Liver (tissue), 9 donors: Measurements from ENCODE around the gene KRT80. TPM values are rescaled to one million over a fixed set of nuclear protein-coding genes. Genes with fewer than 3 reads are reported as not detected.

Source experiments
- DNase-seq: peaks from one replicate; pipeline ENCODE4 v3.0.0-alpha.2; 2017; ENCODE audit warnings: low spot score
- H3K27ac ChIP-seq, 2 donors: one replicate each; pipeline ENCODE4 v1.7.0; 2013; ENCODE audit warnings: inconsistent platforms in 2 of 2, low read length in 2 of 2, control low read depth in 1 of 2, low read depth in 1 of 2, mild to moderate bottlenecking in 1 of 2
- H3K27me3 ChIP-seq, 4 donors: one replicate each; pipeline versions ENCODE4 v1.6.1 to v1.7.0; 2013; ENCODE audit warnings: low read length in 3 of 4, inconsistent platforms in 1 of 4, mild to moderate bottlenecking in 1 of 4, moderate library complexity in 1 of 4; ENCODE audit not compliant: control insufficient read depth in 4 of 4, insufficient read depth in 4 of 4
- H3K36me3 ChIP-seq, 4 donors: one replicate each; pipeline versions ENCODE4 v1.6.1 to v1.7.0; 2013; ENCODE audit warnings: low read length in 3 of 4, mild to moderate bottlenecking in 3 of 4, low read depth in 1 of 4, moderate library complexity in 1 of 4; ENCODE audit not compliant: control insufficient read depth in 4 of 4, insufficient read depth in 3 of 4
- H3K4me1 ChIP-seq, 4 donors: one replicate each; pipeline versions ENCODE4 v1.6.1 to v1.7.0; 2013; ENCODE audit warnings: low read length in 3 of 4, mild to moderate bottlenecking in 3 of 4, moderate library complexity in 1 of 4; ENCODE audit not compliant: control insufficient read depth in 4 of 4, insufficient read depth in 4 of 4
- H3K4me3 ChIP-seq, 3 donors: one replicate each; pipeline versions ENCODE4 v1.6.1 to v1.7.0; 2013; ENCODE audit warnings: low read length in 3 of 3, control low read depth in 1 of 3, low read depth in 1 of 3, mild to moderate bottlenecking in 1 of 3
- H3K9ac ChIP-seq, 2 donors: one replicate each; pipeline ENCODE4 v1.7.0; 2013; ENCODE audit warnings: low read length in 2 of 2, mild to moderate bottlenecking in 2 of 2, moderate library complexity in 2 of 2, control low read depth in 1 of 2, low read depth in 1 of 2
- H3K9me3 ChIP-seq, 4 donors: one replicate each; pipeline versions ENCODE4 v1.6.1 to v1.7.0; 2013; ENCODE audit warnings: low read length in 3 of 4; ENCODE audit not compliant: control insufficient read depth in 4 of 4
- EGR1 ChIP-seq, 2 donors: IDR thresholded peaks; 2 replicates each; pipeline ENCODE4 v1.6.1; 2016 to 2018; ENCODE audit warnings: antibody characterized with exemption in 2 of 2, low read depth in 2 of 2
- FOXA1 ChIP-seq: IDR thresholded peaks from 2 replicates; pipeline ENCODE4 v1.6.1; 2016; ENCODE audit warnings: antibody characterized with exemption
- FOXA2 ChIP-seq: IDR thresholded peaks from 2 replicates; pipeline ENCODE4 v1.6.1; 2016; ENCODE audit warnings: antibody characterized with exemption
- GABPA ChIP-seq, 2 donors: IDR thresholded peaks in 1 of 2; conservative IDR thresholded peaks in 1 of 2; 2 replicates each; pipeline ENCODE4 v1.6.1; 2016; ENCODE audit warnings: antibody characterized with exemption in 2 of 2, mild to moderate bottlenecking in 1 of 2, moderate library complexity in 1 of 2
- HNF4G ChIP-seq: IDR thresholded peaks from 2 replicates; pipeline ENCODE4 v1.6.1; 2016; ENCODE audit warnings: antibody characterized with exemption
- JUND ChIP-seq, 2 donors: IDR thresholded peaks; 2 replicates each; pipeline ENCODE4 v1.6.1; 2016; ENCODE audit warnings: antibody characterized with exemption in 2 of 2
- MAX ChIP-seq: IDR thresholded peaks from 2 replicates; pipeline ENCODE4 v1.6.1; 2016; ENCODE audit warnings: antibody characterized with exemption
- NR2F2 ChIP-seq: IDR thresholded peaks from 2 replicates; pipeline ENCODE4 v1.6.1; 2016; ENCODE audit warnings: antibody characterized with exemption
- RAD21 ChIP-seq, 2 donors: IDR thresholded peaks; 2 replicates each; pipeline ENCODE4 v1.6.1; 2016; ENCODE audit warnings: antibody characterized with exemption in 2 of 2, mild to moderate bottlenecking in 2 of 2
- RXRA ChIP-seq, 2 donors: IDR thresholded peaks; 2 replicates each; pipeline ENCODE4 v1.6.1; 2017 to 2018; ENCODE audit warnings: antibody characterized with exemption in 2 of 2, mild to moderate bottlenecking in 1 of 2
- TAF1 ChIP-seq: conservative IDR thresholded peaks from 2 replicates; pipeline ENCODE4 v1.6.1; 2016; ENCODE audit warnings: antibody characterized with exemption, mild to moderate bottlenecking
- YY1 ChIP-seq: IDR thresholded peaks from 2 replicates; pipeline ENCODE4 v1.6.1; 2016; ENCODE audit warnings: antibody characterized with exemption, mild to moderate bottlenecking
- ZBTB33 ChIP-seq: IDR thresholded peaks from 2 replicates; pipeline ENCODE4 v1.6.1; 2016; ENCODE audit warnings: antibody characterized with exemption
- WGBS: extraction: QIAGEN DNeasy Blood & Tissue Kit; methylation state at CpG from one replicate; pipeline ENCODE4 v1.1.7; 2013; 5-methylcytosine and 5-hydroxymethylcytosine counted together
- polyA plus RNA-seq, 2 donors: library from polyadenylated mRNA; stranded (reverse) in 1 of 2; unstranded in 1 of 2; fragments of 200-250 nt in 1 of 2; fragments of >200 nt in 1 of 2; fragmentation: Nextera tagmentation in 1 of 2; extraction: Ambion mirVana in 1 of 2; gene quantifications; one replicate each; pipeline versions ENCODE4 v1.2.1 to v1.2.3, GENCODE V29; 2013 to 2015
- total RNA-seq, 2 donors: library from RNA; depleted of rRNA; stranded (reverse); fragments of >200 nt; gene quantifications; one replicate each; pipeline ENCODE4 v1.2.3, GENCODE V29; 2014
- TF ChIP-seq, protein P1 (sequence below): IDR thresholded peaks from 2 replicates; pipeline ENCODE4 v1.6.1; 2016; ENCODE audit warnings: antibody characterized with exemption
- donor health status: healthy.
- donor health status: healthy.
- donor health status: healthy.
- donor health status: healthy.
- donor health status: healthy.

The KRT80 gene
- total and polyA plus RNA-seq, 4 donors = 0.04 to 0.12 (median 0.07) TPM

GRCh38 chr12:52166672-52167071 is 25.1 kb downstream of the KRT80 start:
- TF ChIP-seq RAD21 (IDR thresholded peaks at IDR 0.05) = no peak
- TF ChIP-seq TAF1 = no peak
- no peak for TF ChIP-seq YY1
- TF ChIP-seq EGR1 (IDR thresholded peaks at IDR 0.05; ENCODE audit: low read depth in 2 of 2) = no peak
- no peak for TF ChIP-seq RXRA (IDR thresholded peaks at IDR 0.05)
- no peak for TF ChIP-seq FOXA2
- no peak for TF ChIP-seq GABPA (IDR thresholded peaks at IDR 0.05 in 1 of 2, conservative IDR thresholded peaks at IDR 0.05 in 1 of 2)
- TF ChIP-seq MAX = no peak
- TF ChIP-seq ZBTB33 = no peak
- no peak for TF ChIP-seq JUND (IDR thresholded peaks at IDR 0.05)
- H3K9me3 ChIP-seq = no peaks in the 10 kb centered on the region
- no peak overlapping the region for H3K4me3 ChIP-seq
- H3K4me1 ChIP-seq = peaks cover 0 to 3% (median under 1%) of the 10 kb centered on the region in 4 donors
- no peak for DNase-seq
- 90% methylated on average over 1 of the region's 1 CpG for WGBS
- H3K27me3 ChIP-seq = no peaks in the 10 kb centered on the region
- no peak overlapping the region for H3K9ac ChIP-seq
- no peak overlapping the region for H3K27ac ChIP-seq
- H3K36me3 ChIP-seq = no peaks in the 10 kb centered on the region

DNA sequence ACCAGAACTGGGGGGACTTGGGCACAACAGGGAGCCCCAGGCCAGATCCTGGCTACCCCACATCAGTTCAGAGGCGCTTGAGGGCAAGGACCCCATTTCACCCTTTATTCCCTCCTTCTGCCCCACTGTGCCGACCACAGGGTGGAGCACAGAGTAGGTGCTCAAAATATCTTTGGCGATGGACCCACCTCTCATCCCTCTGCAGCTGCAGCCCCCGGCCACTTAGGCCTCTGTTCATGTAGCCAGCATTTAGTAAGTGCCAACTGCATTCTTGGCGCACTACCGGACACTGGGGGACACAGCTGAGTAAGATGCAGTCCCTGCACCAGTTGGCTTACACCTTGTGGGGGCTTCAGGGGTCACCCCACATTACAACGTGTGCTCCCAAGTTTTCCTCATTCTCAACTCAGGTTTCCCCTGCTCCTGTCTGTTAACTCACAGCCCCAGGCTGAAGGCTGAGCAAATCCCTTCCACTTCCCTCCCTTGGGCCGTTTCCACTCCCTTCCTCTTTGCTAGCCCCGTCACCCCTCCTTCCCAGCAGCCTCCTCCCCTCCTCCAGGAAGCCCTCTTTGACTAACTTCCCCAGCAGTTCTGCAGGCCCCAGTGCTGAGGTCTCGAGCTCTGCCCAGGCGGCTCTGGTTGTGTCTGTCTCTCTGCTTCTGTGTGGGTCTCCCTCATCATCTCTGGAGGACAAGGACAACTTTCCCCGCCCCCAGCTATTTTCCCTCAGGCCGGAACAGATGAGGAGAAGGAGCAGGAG is 26.5 kb downstream of the KRT80 start:
- DNase-seq = no peak
- no peak overlapping the region for H3K4me3 ChIP-seq
- no peaks in the 10 kb centered on the region for H3K9me3 ChIP-seq
- H3K9ac ChIP-seq = no peak overlapping the region
- no peak overlapping the region for H3K27ac ChIP-seq
- WGBS = 84% methylated on average over 13 of the region's 13 CpGs
- peaks cover 0 to 3% (median under 1%) of the 10 kb centered on the region in 4 donors for H3K4me1 ChIP-seq
- H3K27me3 ChIP-seq = no peaks in the 10 kb centered on the region
- H3K36me3 ChIP-seq = no peaks in the 10 kb centered on the region
- TF ChIP-seq GABPA (IDR thresholded peaks at IDR 0.05 in 1 of 2, conservative IDR thresholded peaks at IDR 0.05 in 1 of 2) = no peak
- no peak for TF ChIP-seq RAD21 (IDR thresholded peaks at IDR 0.05)
- no peak for TF ChIP-seq FOXA1

DNA sequence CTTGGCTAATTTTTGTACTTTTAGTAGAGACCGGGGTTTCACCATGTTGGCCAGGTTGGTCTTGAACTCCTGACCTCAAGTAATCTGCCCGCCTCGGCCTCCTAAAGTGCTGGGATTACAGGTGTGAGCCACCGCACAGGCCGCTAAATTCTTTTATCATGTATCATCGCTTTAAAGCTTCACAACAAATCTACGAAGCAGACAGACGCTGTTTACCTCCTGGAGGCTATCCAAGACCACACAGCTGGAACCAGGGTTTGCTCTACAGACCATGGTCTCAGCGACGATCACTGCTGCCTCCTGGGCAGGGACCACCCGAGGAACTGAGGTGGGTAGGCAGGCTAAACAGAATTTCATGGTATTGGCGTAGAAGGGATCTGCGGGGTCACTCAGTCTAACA is 27.2 kb downstream of the KRT80 start:
- H3K4me1 ChIP-seq = peaks cover 0 to 3% (median under 1%) of the 10 kb centered on the region in 4 donors
- no peaks in the 10 kb centered on the region for H3K36me3 ChIP-seq
- no peak for TF ChIP-seq FOXA1
- no peak for TF ChIP-seq GABPA (IDR thresholded peaks at IDR 0.05 in 1 of 2, conservative IDR thresholded peaks at IDR 0.05 in 1 of 2)
- no peak for TF ChIP-seq RAD21 (IDR thresholded peaks at IDR 0.05)
- no peak for TF ChIP-seq HNF4G
- TF ChIP-seq, protein P1, sequence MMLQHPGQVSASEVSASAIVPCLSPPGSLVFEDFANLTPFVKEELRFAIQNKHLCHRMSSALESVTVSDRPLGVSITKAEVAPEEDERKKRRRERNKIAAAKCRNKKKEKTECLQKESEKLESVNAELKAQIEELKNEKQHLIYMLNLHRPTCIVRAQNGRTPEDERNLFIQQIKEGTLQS = no peak
- TF ChIP-seq ZBTB33 = no peak
- TF ChIP-seq NR2F2 = no peak
- no peak for TF ChIP-seq TAF1
- no peak overlapping the region for H3K27ac ChIP-seq
- no peak overlapping the region for H3K4me3 ChIP-seq
- no peak overlapping the region for H3K9ac ChIP-seq
- DNase-seq = no peak
- WGBS = 82% methylated on average over 13 of the region's 13 CpGs
- no peaks in the 10 kb centered on the region for H3K9me3 ChIP-seq
- H3K27me3 ChIP-seq = no peaks in the 10 kb centered on the region
